HAP-1 (cell line): ENCODE results near the gene CCDC57.

Experiments
- DNase-seq, 2 experiments: peaks; one replicate each; pipeline ENCODE4 v3.0.0-alpha.2; 2016 to 2020; ENCODE audit warnings: low spot score in 2 of 2
- H3K27me3 ChIP-seq: fragments of 250-450 bp; sonication (Bioruptor Pico); 2 replicates; pipeline ENCODE4 v1.5.1; 2020; ENCODE audit warnings: low read depth, mild to moderate bottlenecking, moderate library complexity
- H3K36me3 ChIP-seq: fragments of 250-450 bp; sonication (Bioruptor Pico); replicated peaks from 2 replicates; pipeline ENCODE4 v1.5.1; 2020; ENCODE audit warnings: mild to moderate bottlenecking
- H3K4me1 ChIP-seq: fragments of 250-450 bp; sonication (Bioruptor Pico); 2 replicates; pipeline ENCODE4 v1.5.1; 2020; ENCODE audit warnings: mild to moderate bottlenecking
- H3K4me3 ChIP-seq: fragments of 250-450 bp; sonication (Bioruptor Pico); 2 replicates; pipeline ENCODE4 v1.5.1; 2020; ENCODE audit warnings: mild to moderate bottlenecking, moderate library complexity
- H3K9me3 ChIP-seq: fragments of 250-450 bp; sonication (Bioruptor Pico); 2 replicates; pipeline ENCODE4 v1.5.1; 2020; ENCODE audit warnings: mild to moderate bottlenecking, moderate library complexity
- in situ Hi-C: fragments of 300-500 bp; cut with MboI; formaldehyde crosslinking; loops from 3 replicates; pipeline ENCODE4 v1.14.3; 2020; ENCODE audit warnings: low sequenced_read_pairs, inconsistent platforms, mixed read lengths

Gene CCDC57

GRCh38 chr17:82106688-82107305 is 105.8 kb downstream of the CCDC57 start:
- Histone ChIP-seq H3K36me3 (no peaks in the 10 kb centered on the region), H3K4me3 (no peak overlapping the region), H3K9me3 (no peaks in the 10 kb centered on the region), H3K27me3 (no peaks in the 10 kb centered on the region), H3K4me1 (peaks cover 12% of the 10 kb centered on the region)
- DNase-seq: no peak
- in situ Hi-C loops: no loop called here

DNA sequence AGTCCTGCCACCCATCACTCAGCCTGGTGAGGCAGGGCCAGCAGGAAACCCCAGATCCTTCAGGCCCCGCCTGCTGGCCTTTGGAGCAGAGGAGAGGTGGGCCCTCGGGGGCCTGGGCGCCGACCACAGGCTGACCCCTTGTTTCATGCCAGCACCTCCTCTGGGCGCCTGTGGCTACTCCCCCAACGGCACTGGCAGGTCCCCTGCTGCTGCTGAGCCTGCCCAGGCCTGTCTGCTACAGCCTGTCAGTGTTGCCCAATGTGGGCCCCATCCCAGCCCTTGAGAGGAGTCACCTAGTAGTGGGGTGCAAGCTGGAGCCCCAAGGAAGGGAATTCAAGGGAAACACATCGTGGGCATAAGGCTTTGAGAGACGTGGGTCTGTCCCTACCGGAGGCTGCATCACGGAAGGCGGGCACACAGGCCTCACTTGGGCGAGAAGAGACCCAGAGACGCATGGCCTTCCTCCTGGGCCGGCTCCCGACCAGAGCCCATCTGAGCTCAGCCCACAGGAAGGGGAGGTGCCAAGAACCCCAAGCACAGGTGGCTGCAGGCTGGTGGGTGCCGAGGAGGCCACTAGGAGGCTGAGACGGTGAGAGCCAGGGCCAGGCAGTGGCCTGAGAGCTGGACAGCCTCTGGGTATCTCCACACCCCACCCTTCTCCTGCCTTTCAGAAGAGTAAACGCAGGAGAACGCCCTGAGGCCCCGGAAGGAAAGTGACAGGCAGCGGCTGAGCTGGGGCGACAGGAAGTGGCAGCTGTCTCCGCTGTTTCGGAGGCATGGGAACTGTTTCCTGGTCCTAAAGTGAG is 106.6 kb downstream of the CCDC57 start:
- Histone ChIP-seq H3K36me3 (no peaks in the 10 kb centered on the region), H3K9me3 (no peaks in the 10 kb centered on the region), H3K27me3 (no peaks in the 10 kb centered on the region), H3K4me1 (peaks cover 12% of the 10 kb centered on the region), H3K4me3 (no peak overlapping the region)
- in situ Hi-C loops: no loop called here
- DNase-seq: peak in 1 of 2 experiments; percentile 67

GRCh38 chr17:82105417-82105881 is 107.2 kb downstream of the CCDC57 start:
- no peak for DNase-seq
- Histone ChIP-seq H3K27me3 (no peaks in the 10 kb centered on the region), H3K9me3 (no peaks in the 10 kb centered on the region), H3K36me3 (no peaks in the 10 kb centered on the region), H3K4me3 (no peak overlapping the region), H3K4me1 (peaks cover 12% of the 10 kb centered on the region)
- in situ Hi-C loops: no loop called here

GRCh38 chr17:82104797-82105416 is 107.7 kb downstream of the CCDC57 start:
- Histone ChIP-seq H3K4me1 (peaks cover 16% of the 10 kb centered on the region), H3K4me3 (no peak overlapping the region), H3K9me3 (no peaks in the 10 kb centered on the region), H3K36me3 (no peaks in the 10 kb centered on the region), H3K27me3 (no peaks in the 10 kb centered on the region)
- no peak for DNase-seq
- in situ Hi-C loops: no loop called here

- Histone ChIP-seq H3K36me3 (no peaks in the 10 kb centered on the region), H3K4me1 (peaks cover 25% of the 10 kb centered on the region), H3K9me3 (no peaks in the 10 kb centered on the region), H3K4me3 (no peak overlapping the region), H3K27me3 (no peaks in the 10 kb centered on the region)
- DNase-seq: peak in 1 of 2 experiments; percentile 48
- in situ Hi-C loops: no loop called here
These were observed 108.8 kb downstream of the CCDC57 start for GRCh38 chr17:82103553-82104451.

- DNase-seq: peak in 1 of 2 experiments; percentile 23
- no peaks in the 10 kb centered on the region for H3K9me3 ChIP-seq
- peaks cover 25% of the 10 kb centered on the region for H3K4me1 ChIP-seq
- H3K4me3 ChIP-seq: no peak overlapping the region
- in situ Hi-C loops: no loop called here
- H3K36me3 ChIP-seq: peaks cover 9% of the 10 kb centered on the region; the same call in 1 of the 2 replicates
- no peaks in the 10 kb centered on the region for H3K27me3 ChIP-seq
These were observed 110.6 kb downstream of the CCDC57 start for GRCh38 chr17:82101767-82102679.

- Histone ChIP-seq H3K36me3 (peaks cover 17% of the 10 kb centered on the region), H3K4me3 (no peak overlapping the region), H3K9me3 (no peaks in the 10 kb centered on the region), H3K4me1 (peaks cover 29% of the 10 kb centered on the region), H3K27me3 (no peaks in the 10 kb centered on the region)
- in situ Hi-C loops: no loop called here
- DNase-seq: peak in 1 of 2 experiments; percentile 11
These were observed 111.3 kb downstream of the CCDC57 start for GRCh38 chr17:82101301-82101715.

- Histone ChIP-seq H3K9me3 (no peaks in the 10 kb centered on the region), H3K27me3 (no peaks in the 10 kb centered on the region), H3K4me1 (peaks cover 30% of the 10 kb centered on the region), H3K36me3 (peaks cover 23% of the 10 kb centered on the region), H3K4me3 (no peak overlapping the region)
- no peak for DNase-seq
- in situ Hi-C loops: no loop called here
These were observed 111.9 kb downstream of the CCDC57 start for GRCh38 chr17:82100502-82101298.

- Histone ChIP-seq H3K27me3 (no peaks in the 10 kb centered on the region), H3K36me3 (peaks cover 36% of the 10 kb centered on the region), H3K4me3 (peak overlapping the region; percentile 47), H3K4me1 (peaks cover 30% of the 10 kb centered on the region), H3K9me3 (no peaks in the 10 kb centered on the region)
- no peak for DNase-seq
- in situ Hi-C loops: no loop called here
These were observed 113.5 kb downstream of the CCDC57 start for GRCh38 chr17:82098939-82099763.

DNA sequence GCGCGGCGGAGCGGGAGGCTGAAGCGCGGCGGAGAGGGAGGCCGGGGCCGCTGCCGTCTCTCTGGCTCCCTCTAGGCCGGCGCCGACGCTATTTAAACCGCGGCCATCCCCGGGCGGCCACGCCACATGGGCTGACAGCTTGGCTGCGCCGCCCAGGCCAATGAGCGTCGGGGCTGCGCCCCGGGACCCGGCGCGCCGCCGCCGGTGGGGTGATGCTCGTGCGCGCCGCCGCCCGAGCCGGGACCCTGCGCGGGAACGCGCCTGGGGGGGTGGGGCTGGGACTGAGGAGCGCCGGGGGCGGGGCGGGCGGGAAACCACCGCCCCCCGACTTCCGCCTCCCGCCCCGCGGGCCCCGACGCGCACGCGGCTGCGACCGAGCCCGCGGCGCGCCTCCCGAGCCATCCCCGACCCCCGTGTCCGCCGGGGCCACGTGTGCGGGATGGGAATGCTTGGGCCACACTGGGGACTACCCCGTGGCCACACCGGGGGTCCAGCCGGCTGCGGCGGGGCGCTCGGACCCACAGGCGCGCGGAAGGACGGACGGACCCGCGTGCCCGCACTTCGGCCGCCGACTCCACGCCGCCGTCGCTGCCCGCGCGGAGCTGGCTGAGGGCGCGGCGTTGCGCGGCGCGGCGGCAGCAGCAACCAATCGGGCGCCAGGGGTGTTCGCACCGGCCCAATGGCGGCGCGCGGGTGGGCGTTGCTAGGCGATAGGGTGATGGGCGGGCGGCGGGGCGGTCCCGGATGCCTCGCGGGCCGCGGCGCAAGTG is 114.3 kb downstream of the CCDC57 start, which contains the start of gene FASN:
FASN (minus strand) TSS at position 68 of the 770 bp plus-strand sequence. CDS start 1,791 bp downstream, outside the sequence.
- Histone ChIP-seq H3K4me3 (peak within 1 kb of the TSS; percentile 74), H3K4me1 (peaks cover 25% of the 10 kb centered on the region), H3K9me3 (no peaks in the 10 kb centered on the region), H3K36me3 (peaks cover 42% of the 10 kb centered on the region), H3K27me3 (no peaks in the 10 kb centered on the region)
- in situ Hi-C loops: no loop called here
- DNase-seq: peak; percentile 86 to 96

- H3K9me3 ChIP-seq: no peaks in the 10 kb centered on the region
- no peak for DNase-seq
- H3K4me1 ChIP-seq: peaks cover 22% of the 10 kb centered on the region
- peak overlapping the region; percentile 74 for H3K4me3 ChIP-seq
- no peaks in the 10 kb centered on the region for H3K27me3 ChIP-seq
- H3K36me3 ChIP-seq: peaks cover 47% of the 10 kb centered on the region
- in situ Hi-C loops: no loop called here
These were observed 114.8 kb downstream of the CCDC57 start for GRCh38 chr17:82097919-82098168.
